GM12892 (cell line): ENCODE data around the gene ZNF30.
"Not testable (repeated sequence)": the region's sequence is repeated elsewhere in the genome, so short reads cannot be mapped to it uniquely, and the experiment has no call there.

ENCODE experiments used
- DNase-seq: peaks from one replicate; pipeline ENCODE4 v3.0.0; 2011; ENCODE audit not compliant: insufficient read length
- FAIRE-seq: peaks from 2 replicates; lab custom pipeline; 2011; peaks lifted over from hg19 to GRCh38; lab: Jason Lieb, UNC
- POLR2A ChIP-seq: IDR thresholded peaks from 2 replicates; pipeline ENCODE4 v1.6.1; 2011; ENCODE audit warnings: low read depth, low read length, control low read depth
- POLR2AphosphoS5 ChIP-seq: IDR thresholded peaks from 2 replicates; pipeline ENCODE4 v1.6.1; 2011; ENCODE audit warnings: low read depth, low read length, control low read depth
- TAF1 ChIP-seq: IDR thresholded peaks from 2 replicates; pipeline ENCODE4 v1.6.1; 2011; ENCODE audit warnings: low read depth, mild to moderate bottlenecking, control low read depth, low read length, borderline replicate concordance

The ZNF30 gene

DNA sequence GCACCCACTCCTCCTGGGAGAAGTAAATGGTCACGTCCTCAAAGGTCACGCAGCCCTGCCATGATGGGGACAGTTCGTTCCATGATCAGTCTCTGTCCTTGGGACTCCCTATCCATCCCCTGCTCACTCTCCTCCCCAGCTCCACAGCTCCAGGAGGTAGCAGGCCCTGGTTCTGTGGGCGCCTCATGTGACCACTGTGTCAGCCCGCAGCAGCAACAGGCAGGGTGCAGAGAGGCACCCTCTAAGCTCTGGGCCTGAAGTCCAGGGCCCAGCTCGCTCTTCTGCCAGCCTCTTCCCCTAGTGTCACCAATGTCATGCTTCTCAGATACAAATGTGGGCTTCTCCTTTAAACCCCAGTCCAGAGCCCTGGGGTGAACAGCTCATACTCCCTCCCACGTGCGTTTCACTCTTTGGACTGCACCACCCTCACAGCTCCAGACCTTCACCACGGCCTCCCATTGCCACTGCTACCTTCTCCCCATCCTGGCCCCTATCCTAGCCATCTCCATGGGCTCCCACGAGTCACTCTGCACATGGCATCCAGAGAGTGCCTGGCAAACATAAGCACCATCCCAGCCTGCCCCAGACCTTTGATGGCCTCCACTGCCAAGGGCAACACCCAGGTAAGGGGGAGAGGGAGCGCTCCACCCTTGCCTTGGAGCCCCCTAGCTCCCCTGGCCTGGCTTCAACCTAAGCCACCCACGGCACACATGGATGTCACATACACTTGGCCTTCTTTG is 34.4 kb downstream of the ZNF30 start:
- FAIRE-seq: no peak
- no peak for TF ChIP-seq TAF1
- TF ChIP-seq POLR2A: no peak
- no peak for TF ChIP-seq POLR2AphosphoS5

DNA sequence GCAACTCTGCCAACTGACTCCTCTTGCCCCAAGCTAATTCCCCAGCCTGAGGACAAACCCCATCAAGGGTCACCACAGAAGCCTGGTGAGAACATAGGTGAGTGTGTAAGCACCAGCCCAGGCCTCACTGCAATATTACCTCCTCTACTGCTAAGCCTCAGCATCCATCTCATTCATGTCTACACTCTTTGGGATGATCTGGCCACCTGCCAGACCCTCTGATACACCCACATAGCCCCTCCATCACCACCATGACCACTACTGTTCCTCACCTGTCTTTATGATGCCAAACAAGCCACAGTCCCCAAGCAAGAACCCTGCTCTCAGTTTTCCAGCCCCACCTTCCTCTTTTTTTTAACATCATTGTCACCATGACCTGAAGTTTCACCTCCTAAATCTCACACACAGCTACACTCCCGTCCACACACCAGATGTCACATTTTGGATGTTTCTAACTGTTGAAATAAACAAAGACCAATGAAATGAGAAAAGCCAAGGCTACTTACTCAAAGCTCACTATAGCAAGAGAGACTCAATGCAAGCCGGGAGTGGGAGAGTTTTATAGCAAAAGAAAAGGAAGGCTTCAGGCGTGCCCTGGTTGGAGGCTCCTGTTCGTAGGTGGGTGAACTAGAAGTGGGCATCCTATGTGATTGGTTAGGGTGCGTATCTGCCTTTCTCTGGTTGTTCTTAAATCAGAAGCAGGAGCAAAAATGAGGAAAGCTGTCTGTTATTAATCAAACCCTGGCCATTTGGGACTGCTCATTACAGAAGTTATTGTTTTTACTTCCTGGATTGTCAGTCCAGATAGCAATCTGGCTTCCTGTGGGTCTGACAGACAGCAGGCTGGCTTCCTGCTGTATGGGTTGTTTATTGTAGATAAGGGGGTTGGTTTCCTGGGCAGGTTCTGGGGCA is 35.3 kb downstream of the ZNF30 start:
- DNase-seq: no peak
- TF ChIP-seq POLR2AphosphoS5 (no peak), POLR2A (no peak)
- no peak for FAIRE-seq

More for the DNA sequence above, 34.4 kb downstream of the ZNF30 start:
- no peak for DNase-seq

DNA sequence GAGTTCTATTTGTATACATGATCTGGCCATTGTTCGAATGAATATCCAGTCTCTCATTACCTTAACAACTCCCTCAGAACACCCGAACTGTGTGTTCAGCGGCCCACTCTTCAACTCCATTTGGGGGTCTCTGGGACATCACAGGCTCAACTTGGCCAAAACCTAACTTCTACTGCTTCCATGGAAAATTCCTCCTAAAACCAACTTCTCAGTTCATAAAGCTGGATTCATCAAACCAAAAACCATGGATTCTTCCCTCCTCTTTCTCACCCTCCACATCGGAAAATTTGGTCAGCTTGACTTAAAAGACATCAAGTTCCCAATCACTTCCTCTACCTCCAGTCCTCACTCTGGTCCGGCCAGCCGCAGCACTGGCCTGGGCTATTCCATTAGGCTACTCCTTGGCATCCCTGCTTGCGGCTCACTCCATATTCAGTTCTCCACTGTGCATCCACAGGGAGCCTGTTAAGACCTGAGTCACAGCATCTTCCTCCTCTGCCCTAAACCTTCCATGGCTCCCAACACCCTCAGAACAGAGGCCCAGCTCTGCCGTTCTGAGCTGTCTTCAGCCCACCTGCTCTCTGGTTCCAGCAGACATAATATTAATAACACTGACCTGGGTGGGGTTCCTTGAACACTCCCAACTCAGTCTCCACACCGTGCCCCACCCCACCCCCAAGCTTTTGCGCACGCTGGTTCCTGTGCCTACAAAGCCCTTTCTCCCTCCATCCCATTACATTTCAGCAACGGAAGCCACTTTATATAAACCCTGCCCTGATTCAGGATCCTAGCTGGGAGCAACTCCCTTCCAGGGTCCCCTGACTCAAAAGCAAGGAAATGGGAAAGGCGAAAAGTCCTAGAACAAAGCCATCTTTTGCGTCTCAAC is 36.2 kb downstream of the ZNF30 start:
- DNase-seq (no peak), FAIRE-seq (peak; percentile 74)
- TF ChIP-seq TAF1 (no peak), POLR2A (no peak), POLR2AphosphoS5 (no peak)

DNA sequence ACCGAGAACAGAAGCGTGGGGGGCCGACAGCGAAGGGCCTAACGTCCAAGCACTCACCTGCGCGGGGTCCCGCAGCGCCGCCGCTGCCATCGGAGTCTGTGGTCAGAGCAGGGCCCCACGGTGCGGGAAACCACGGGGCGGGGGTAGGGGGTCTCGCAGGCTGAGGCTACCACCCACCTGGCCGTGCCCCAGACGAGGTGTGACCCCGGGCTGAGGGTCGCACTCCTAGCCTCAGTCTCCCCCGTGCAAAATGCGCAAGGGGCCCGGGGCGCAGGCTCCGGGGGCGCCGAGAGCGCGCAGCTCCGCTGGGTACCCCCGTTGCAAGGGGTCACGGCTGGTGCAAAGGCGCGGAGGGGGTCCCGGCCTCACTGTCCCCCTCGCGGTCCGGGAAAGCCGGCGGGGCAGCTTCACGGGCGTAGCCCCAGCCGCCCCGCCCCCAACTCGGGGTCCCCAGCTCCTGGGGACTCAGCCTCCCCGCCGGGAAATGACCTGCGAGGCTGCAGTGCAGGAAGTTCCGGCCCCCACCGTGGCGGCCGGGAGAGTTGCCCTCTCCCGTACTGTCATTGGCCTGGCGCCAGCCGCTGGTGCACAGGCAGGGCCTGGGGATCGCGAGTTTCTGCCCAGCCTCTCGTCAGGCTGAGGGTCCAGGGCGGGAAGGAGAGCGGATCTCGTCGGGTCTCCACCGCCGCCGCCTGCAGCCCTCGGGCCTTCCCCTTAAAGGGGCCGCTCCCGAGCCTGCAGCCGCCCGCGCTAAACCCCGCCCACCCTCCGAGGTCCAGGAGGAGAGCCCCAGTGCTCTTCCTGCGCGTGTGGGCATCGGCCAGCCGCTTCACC is 37.1 kb downstream of the ZNF30 start, which contains the start of gene ZNF792:
ZNF792 (minus strand) TSS at position 657 of the 834 bp plus-strand sequence; CDS start at position 90, 567 bp downstream.
- FAIRE-seq: peak; percentile 24
- DNase-seq: peak; percentile 70
- TF ChIP-seq TAF1: no peak
- TF ChIP-seq POLR2A: 0 out of 2 replicates have a peak, but pooled peaks have one; percentile 32

DNA sequence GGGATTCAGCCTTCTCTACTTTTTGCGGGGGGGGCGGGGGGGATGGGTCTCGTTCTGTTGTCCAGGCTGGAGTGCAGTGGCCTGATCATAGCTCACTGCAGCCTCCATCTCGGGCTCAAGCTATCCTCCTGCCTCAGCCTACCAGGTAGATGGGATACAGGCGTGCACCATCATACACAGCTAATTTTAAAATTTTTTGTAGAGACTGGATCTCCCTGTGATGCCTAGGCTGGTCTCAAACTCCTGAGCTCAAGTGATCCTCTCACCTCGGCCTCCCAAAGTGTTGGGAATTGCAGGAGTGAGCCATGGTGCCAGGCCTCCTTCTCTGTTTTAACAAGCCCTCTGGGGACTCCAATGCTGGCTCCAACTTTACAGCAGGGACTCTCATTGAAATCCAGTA is 37.9 kb downstream of the ZNF30 start:
- FAIRE-seq: no peak
- DNase-seq: no peak
- TF ChIP-seq POLR2A: no peak
- TF ChIP-seq TAF1: no peak
- no peak for TF ChIP-seq POLR2AphosphoS5

- not testable (repeated sequence) for FAIRE-seq, DNase-seq
Measured at GRCh38 chr19:34965505-34965904, 38.8 kb downstream of the ZNF30 start.

GRCh38 chr19:34967551-34967950 is 40.8 kb downstream of the ZNF30 start:
- no peak for FAIRE-seq
- no peak for DNase-seq
- TF ChIP-seq POLR2A (no peak), POLR2AphosphoS5 (no peak), TAF1 (no peak)

DNA sequence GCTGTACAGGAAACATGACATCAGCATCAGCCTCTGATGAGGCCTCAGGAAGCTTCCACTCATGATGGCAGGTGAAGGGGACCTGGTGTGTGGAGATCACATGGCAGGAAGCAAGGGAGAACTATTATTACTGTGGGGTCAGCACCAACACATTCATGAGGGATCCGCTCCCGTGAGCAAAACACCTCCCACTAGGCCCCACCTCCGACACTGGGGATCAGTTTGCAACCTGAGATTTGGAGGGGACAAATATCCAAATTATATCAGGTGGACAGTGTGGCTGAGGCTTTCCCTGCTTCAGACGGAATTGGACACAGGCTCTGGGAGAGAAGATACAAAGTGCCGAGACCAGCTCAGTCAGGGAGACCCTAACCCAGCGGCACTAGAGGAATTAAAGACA is 43.0 kb downstream of the ZNF30 start:
- FAIRE-seq (no peak), DNase-seq (no peak)
- TF ChIP-seq TAF1 (no peak), POLR2A (no peak), POLR2AphosphoS5 (no peak)

DNA sequence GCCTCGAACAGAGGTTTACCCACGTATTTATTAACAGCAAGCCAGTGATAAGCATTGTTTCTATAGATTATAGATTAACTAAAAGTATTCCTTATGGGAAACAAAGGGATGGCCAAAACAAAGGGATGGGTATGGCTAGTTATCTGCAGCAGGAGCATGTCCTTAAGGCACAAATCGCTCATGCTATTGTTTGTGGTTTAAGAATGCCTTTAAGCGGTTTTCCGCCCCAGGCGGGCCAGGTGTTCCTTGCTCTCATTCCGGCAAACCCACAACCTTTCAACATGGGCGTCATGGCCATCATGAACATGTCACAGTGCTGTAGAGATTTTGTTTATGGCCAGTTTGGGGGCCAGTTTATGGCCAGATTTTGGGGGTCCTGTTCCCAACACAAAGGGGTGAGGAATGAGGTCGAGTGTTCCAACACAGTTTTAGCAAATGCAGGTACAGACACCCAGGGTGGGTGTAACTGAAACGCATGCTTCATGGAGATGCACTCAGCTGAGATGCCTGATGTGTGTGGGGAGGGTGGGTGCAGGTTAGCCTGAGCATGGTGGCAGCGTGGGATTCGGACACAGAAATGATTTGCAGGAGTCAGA is 43.6 kb downstream of the ZNF30 start:
- not testable (repeated sequence) for FAIRE-seq, DNase-seq

GRCh38 chr19:34972163-34972705 is 45.5 kb downstream of the ZNF30 start:
- TF ChIP-seq TAF1: no peak
- no peak for TF ChIP-seq POLR2AphosphoS5
- no peak for TF ChIP-seq POLR2A
- FAIRE-seq: no peak
- DNase-seq: no peak

GRCh38 chr19:34974646-34975045 is 47.9 kb downstream of the ZNF30 start:
- DNase-seq: no peak
- no peak for TF ChIP-seq POLR2AphosphoS5
- TF ChIP-seq TAF1: no peak
- no peak for TF ChIP-seq POLR2A
- FAIRE-seq: no peak
